Upper lobe of right lung (tissue), 1 donor: Measurements from ENCODE around the gene SNED1. TPM values are rescaled to one million over a fixed set of nuclear protein-coding genes. Genes with fewer than 3 reads are reported as not detected.

Source experiments
- ATAC-seq: fragments of 200-7000 bp; cut with Tn5 transposase; one replicate; pipeline ENCODE4 v1.9.1; 2020; ENCODE audit warnings: mild to moderate bottlenecking, moderate library complexity
- DNase-seq: peaks from one replicate; pipeline ENCODE4 v3.0.0-alpha.2; 2020
- H3K27ac ChIP-seq: fragments of 200-600 bp; one replicate; pipeline ENCODE4 v1.8.0; 2022
- H3K27me3 ChIP-seq: fragments of 200-600 bp; one replicate; pipeline ENCODE4 v1.8.0; 2022; ENCODE audit warnings: mild to moderate bottlenecking
- H3K36me3 ChIP-seq: fragments of 200-600 bp; one replicate; pipeline ENCODE4 v1.8.0; 2022
- H3K4me1 ChIP-seq: fragments of 200-600 bp; one replicate; pipeline ENCODE4 v1.8.0; 2022
- H3K4me3 ChIP-seq: fragments of 200-600 bp; one replicate; pipeline ENCODE4 v1.8.0; 2022; ENCODE audit warnings: mild to moderate bottlenecking
- H3K9me3 ChIP-seq: fragments of 200-600 bp; one replicate; pipeline ENCODE4 v1.8.0; 2022
- intact Hi-C: fragments of 100-400 bp; cut with DNase I; formaldehyde crosslinking; loops from one replicate; pipeline ENCODE4 v1.11.0; 2022
- total RNA-seq: library from RNA; stranded (reverse); fragmentation: NEBNext Ultra II Directional; extraction: Animal tissue kit (Norgen Biotek cat#: 25700); gene quantifications from one replicate; pipeline ENCODE4 v1.2.1, GENCODE V29; 2021
- TF ChIP-seq, protein P1 (sequence below): fragments of 200-600 bp; IDR thresholded peaks from one replicate; pipeline ENCODE4 v1.8.0; 2022; ENCODE audit warnings: antibody characterized with exemption
- donor health status: DM: no; HTN: yes; CAD: no; lungs with severe emphysema.

The SNED1 gene
- total RNA-seq, 1 donor from 2014 or later: 38.4 TPM

DNA sequence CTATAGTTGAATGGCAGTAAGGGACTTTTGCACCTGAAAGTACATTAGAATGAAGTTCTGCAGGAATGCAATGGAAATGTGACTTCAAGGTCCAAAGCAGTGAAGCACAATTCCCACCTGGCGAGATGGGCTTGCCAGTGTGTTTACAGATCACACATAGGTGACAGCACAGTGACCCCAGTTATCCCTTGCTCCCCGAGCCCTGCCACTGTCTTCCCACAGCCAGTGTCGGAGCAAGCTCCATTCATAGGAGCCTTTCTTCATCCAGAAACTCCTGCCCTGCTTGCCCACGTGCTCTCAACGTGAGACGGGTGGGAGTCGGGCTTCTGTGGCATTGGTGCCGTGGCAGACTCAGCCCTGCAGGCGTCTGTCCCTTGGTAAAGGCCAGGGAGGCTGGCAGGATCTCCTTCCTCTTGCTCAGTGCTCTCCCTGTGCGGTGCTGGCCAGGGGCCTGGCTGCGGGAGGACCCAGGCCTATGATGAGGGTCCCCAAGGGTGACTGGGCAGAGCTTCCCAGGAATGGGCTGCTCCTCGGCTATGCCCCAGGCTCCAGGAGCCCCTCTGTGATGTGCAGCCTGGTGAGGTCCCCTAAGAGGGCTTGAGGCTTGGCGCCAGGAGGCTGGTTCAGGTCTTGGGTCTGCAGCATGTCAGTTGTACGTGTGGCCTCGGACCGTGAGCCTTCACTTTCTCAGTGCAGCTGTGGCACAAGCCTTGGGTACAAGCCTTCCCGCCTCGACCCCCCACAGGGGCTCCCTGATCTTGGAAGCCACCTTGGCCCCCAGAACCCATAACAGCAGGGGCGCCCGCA lies 40.2 kb downstream of the SNED1 start:
- H3K36me3 ChIP-seq: peaks cover 35% of the 10 kb centered on the region
- H3K27ac ChIP-seq: no peak overlapping the region
- DNase-seq: no peak
- H3K4me1 ChIP-seq: no peaks in the 10 kb centered on the region
- H3K9me3 ChIP-seq: no peaks in the 10 kb centered on the region
- TF ChIP-seq, protein P1, sequence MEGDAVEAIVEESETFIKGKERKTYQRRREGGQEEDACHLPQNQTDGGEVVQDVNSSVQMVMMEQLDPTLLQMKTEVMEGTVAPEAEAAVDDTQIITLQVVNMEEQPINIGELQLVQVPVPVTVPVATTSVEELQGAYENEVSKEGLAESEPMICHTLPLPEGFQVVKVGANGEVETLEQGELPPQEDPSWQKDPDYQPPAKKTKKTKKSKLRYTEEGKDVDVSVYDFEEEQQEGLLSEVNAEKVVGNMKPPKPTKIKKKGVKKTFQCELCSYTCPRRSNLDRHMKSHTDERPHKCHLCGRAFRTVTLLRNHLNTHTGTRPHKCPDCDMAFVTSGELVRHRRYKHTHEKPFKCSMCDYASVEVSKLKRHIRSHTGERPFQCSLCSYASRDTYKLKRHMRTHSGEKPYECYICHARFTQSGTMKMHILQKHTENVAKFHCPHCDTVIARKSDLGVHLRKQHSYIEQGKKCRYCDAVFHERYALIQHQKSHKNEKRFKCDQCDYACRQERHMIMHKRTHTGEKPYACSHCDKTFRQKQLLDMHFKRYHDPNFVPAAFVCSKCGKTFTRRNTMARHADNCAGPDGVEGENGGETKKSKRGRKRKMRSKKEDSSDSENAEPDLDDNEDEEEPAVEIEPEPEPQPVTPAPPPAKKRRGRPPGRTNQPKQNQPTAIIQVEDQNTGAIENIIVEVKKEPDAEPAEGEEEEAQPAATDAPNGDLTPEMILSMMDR: no peak
- H3K4me3 ChIP-seq: no peak overlapping the region
- ATAC-seq: no peak
- no peaks in the 10 kb centered on the region for H3K27me3 ChIP-seq
- intact Hi-C loops: no loop called here

DNA sequence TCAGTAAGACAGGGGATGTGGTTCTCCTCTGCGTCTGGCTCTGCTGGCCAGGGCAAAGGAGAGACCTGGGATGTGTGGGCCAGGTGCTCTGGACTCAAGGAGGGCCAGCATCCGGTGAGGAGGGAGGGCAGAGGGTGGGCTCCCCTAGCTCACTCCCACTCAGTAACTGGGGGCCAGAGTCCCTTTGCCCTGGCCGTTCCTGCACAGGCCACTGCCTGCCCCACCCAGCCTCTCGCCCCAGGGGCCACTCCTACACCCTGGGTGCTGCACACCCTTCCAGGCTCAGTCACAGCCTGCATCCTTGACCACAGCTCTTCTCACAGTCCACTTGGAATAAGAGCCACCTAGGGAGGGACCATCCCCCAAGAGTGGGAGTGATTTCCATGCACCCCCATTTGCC lies 41.0 kb downstream of the SNED1 start:
- ATAC-seq (no peak), DNase-seq (no peak)
- Histone ChIP-seq H3K4me3 (no peak overlapping the region), H3K9me3 (no peaks in the 10 kb centered on the region), H3K27ac (no peak overlapping the region), H3K36me3 (peaks cover 27% of the 10 kb centered on the region), H3K27me3 (no peaks in the 10 kb centered on the region), H3K4me1 (no peaks in the 10 kb centered on the region)
- TF ChIP-seq, protein P1: no peak
- intact Hi-C loops: no loop called here

DNA sequence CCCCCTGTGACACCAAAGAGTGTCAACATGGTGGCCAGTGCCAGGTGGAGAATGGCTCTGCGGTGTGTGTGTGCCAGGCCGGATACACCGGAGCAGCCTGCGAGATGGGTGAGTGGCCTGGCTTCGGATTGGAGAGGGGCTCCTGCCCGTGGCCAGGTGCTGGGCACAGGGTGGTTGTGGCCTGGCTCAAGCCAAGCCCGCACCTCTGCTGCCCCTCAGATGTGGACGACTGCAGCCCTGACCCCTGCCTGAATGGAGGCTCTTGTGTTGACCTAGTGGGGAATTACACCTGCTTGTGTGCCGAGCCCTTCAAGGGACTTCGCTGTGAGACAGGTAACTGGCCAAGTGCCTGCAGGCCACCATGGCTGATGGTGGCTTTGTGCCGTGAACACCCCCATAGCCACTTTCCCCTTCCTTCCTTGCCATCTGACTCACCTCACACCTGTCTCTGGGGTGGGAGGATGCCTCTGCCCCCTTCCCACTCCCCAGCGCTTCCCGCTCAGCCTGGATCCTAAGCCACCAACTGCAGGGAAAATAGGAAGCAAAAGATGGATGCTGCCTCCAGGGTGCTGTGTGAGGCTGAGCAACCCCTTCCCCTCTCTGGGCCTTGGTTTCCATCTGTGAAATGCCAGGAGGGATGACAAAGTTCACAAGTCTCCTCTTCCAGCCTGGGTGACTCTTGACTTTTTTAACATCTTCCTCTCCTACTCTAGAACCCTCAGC lies 41.8 kb downstream of the SNED1 start:
- TF ChIP-seq, protein P1: no peak
- Histone ChIP-seq H3K9me3 (no peaks in the 10 kb centered on the region), H3K27me3 (no peaks in the 10 kb centered on the region), H3K27ac (no peak overlapping the region), H3K36me3 (peaks cover 24% of the 10 kb centered on the region), H3K4me3 (no peak overlapping the region), H3K4me1 (no peaks in the 10 kb centered on the region)
- intact Hi-C loops: no loop called here
- ATAC-seq (no peak), DNase-seq (no peak)

DNA sequence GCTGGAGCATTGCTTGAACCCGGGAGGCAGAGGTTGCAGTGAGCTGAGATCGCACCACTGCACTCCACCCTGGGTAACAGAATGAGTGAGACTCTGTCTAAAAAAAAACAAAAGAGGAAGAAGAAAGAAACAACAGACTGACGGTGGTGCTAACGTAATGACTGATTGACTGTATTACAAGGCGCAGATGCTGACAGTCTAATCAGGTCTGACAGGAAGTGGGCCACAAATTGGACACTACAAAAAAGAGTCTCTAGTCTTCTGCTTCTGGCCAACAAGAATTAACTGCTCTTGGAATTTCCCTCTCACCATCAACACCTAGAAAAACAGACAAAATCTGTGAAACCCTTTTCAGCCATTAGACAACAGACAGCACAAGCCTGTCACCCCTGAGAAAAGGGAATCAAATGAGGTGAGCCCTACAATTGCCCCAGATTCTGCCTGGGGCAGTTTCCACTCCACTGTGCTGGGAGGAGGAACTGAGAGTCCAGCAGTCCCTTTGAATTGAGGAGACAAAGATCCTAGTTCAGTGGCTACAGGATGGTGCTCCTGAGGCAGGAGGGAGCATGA lies 43.3 kb downstream of the SNED1 start:
- intact Hi-C loops: no loop called here
- ATAC-seq (no peak), DNase-seq (no peak)
- Histone ChIP-seq H3K9me3 (no peaks in the 10 kb centered on the region), H3K27ac (no peak overlapping the region), H3K4me3 (no peak overlapping the region), H3K4me1 (no peaks in the 10 kb centered on the region), H3K27me3 (no peaks in the 10 kb centered on the region), H3K36me3 (peaks cover 24% of the 10 kb centered on the region)
- TF ChIP-seq, protein P1: no peak

DNA sequence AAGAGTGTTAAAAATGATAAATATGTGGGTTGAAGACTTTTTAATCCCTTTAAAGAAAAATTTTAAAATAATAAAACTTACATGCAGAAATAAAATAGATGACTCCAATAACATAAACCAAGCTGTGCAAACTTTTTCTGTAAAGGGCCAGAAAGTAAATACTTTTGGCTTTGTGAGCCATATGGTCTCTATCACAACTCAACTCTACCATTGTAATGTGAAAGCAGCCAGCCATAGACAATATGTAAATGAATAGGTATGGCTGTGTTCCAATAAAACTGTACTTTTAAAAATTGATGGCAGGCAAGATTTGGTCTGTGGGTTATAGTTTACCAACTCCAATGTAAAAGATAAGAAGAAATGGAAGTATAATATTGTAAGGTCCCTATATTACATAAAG lies 45.2 kb downstream of the SNED1 start:
- no peak overlapping the region for H3K27ac ChIP-seq
- TF ChIP-seq, protein P1: no peak
- DNase-seq (no peak), ATAC-seq (no peak)
- no peaks in the 10 kb centered on the region for H3K4me1 ChIP-seq
- no peaks in the 10 kb centered on the region for H3K9me3 ChIP-seq
- no peak overlapping the region for H3K4me3 ChIP-seq
- H3K27me3 ChIP-seq: no peaks in the 10 kb centered on the region
- H3K36me3 ChIP-seq: peaks cover 21% of the 10 kb centered on the region
- intact Hi-C loops: no loop called here
